Prostate gland (tissue), 2 donors: ENCODE measurements around the gene WWOX.

ENCODE experiments used
- POLR2A ChIP-seq: fragments of 450-650 bp; IDR thresholded peaks from one replicate; pipeline ENCODE4 v1.6.1; 2016; ENCODE audit warnings: antibody characterized with exemption, mild to moderate bottlenecking
- POLR2AphosphoS5 ChIP-seq: sonication (generic); formaldehyde crosslinking; IDR thresholded peaks from one replicate; pipeline ENCODE4 v1.6.1; 2017; ENCODE audit warnings: antibody characterized with exemption
- TF ChIP-seq, protein P1 (sequence below), 4 experiments: fragments of 200-600 bp in 2 of 4; fragments of 450-650 bp in 2 of 4; sonication (generic) in 2 of 4; IDR thresholded peaks; 1 replicate in 3 of 4; 2 replicates in 1 of 4; pipeline ENCODE4 v1.5.1; 2016 to 2019; ENCODE audit warnings: antibody characterized with exemption in 4 of 4, mild to moderate bottlenecking in 2 of 4, moderate library complexity in 2 of 4

DNA sequence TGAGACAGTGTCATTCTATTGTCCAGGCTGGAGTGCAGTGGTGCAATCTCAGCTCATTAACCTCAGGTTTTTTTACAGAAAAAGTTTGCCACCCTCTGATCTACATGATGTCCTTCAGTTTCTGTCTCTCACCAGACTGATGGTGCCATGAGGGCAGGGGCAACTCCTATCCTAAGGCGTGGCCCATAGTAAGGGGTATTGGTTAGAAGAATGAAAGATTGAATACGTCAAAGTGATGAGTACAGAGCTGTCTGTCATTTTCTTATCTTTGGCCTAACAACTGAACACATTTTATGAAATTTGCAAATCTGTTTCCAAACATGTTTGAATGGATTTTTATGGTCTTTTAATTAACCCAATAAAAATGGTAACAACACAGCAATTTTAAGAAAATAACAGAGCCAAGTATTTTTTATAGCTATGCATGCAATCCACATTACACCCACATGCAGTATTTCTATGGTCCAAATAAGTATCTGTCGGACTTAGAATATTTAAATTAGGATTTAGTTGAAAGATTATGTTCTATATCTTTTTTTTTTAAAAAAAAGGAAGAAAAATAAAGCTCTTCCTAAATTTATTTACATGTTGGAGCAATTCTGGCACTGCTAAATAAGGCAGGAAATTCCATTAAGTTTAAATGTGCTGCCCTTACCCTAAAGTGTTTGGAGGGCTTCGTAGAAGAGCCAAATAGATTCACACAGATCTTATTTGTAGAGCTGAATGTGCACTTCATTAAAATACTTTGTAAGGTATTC is 192.8 kb downstream of the WWOX start:
- TF ChIP-seq, protein P1, sequence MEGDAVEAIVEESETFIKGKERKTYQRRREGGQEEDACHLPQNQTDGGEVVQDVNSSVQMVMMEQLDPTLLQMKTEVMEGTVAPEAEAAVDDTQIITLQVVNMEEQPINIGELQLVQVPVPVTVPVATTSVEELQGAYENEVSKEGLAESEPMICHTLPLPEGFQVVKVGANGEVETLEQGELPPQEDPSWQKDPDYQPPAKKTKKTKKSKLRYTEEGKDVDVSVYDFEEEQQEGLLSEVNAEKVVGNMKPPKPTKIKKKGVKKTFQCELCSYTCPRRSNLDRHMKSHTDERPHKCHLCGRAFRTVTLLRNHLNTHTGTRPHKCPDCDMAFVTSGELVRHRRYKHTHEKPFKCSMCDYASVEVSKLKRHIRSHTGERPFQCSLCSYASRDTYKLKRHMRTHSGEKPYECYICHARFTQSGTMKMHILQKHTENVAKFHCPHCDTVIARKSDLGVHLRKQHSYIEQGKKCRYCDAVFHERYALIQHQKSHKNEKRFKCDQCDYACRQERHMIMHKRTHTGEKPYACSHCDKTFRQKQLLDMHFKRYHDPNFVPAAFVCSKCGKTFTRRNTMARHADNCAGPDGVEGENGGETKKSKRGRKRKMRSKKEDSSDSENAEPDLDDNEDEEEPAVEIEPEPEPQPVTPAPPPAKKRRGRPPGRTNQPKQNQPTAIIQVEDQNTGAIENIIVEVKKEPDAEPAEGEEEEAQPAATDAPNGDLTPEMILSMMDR (IDR thresholded peaks at IDR 0.05), result no peak
- TF ChIP-seq POLR2A (no peak), POLR2AphosphoS5 (no peak)
